ENCODE results near the gene ABCC1. TPM values are rescaled to one million over a fixed set of nuclear protein-coding genes. Genes with fewer than 3 reads are reported as not detected.

ABCC1 gene
- total RNA-seq, 4 donors from 2014 or later = 12.1 to 39.2 (median 18.6) TPM

- DNase-seq = no peak
- H3K36me3 ChIP-seq = no peaks in the 10 kb centered on the region
- H3K27me3 ChIP-seq = no peaks in the 10 kb centered on the region
- no peaks in the 10 kb centered on the region for H3K9me3 ChIP-seq
- no peak for TF ChIP-seq CTCF (IDR thresholded peaks at IDR 0.05)
- no peak overlapping the region for H3K27ac ChIP-seq
- H3K4me3 ChIP-seq = no peak overlapping the region
- intact Hi-C loops (cut with DNase I; ENCODE audit: low total_unique reads) = no loop called here
- no peaks in the 10 kb centered on the region for H3K4me1 ChIP-seq
Measured at GRCh38 chr16:16143038-16143763, 193.8 kb downstream of the ABCC1 start.

DNA sequence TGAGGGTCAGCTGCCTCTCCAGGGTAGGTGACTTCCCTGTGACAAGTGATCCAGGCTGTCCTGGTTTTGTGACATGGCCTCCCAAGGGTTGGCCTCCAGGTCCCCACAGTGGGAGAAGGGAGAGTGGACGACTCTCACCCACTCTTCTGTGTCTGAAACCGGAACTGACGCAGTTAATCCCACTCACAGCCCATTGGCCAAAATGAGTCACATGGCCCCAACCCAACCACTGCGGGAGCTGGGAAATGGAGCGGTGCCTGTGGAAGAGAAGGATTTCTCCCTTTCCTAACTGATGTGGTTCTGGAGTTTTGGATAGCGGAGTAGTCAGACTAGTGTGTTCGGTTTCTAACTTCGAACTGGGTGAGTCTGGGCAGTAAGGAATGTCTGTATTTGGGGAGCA is 194.5 kb downstream of the ABCC1 start:
- no peaks in the 10 kb centered on the region for H3K9me3 ChIP-seq
- no peaks in the 10 kb centered on the region for H3K27me3 ChIP-seq
- TF ChIP-seq CTCF (IDR thresholded peaks at IDR 0.05) (no peak), POLR2A (IDR thresholded peaks at IDR 0.05) (no peak)
- DNase-seq = no peak
- H3K4me3 ChIP-seq = no peak overlapping the region
- H3K36me3 ChIP-seq = no peaks in the 10 kb centered on the region
- H3K4me1 ChIP-seq = no peaks in the 10 kb centered on the region
- intact Hi-C loops (cut with DNase I; ENCODE audit: low total_unique reads) = no loop called here
- no peak overlapping the region for H3K27ac ChIP-seq

DNA sequence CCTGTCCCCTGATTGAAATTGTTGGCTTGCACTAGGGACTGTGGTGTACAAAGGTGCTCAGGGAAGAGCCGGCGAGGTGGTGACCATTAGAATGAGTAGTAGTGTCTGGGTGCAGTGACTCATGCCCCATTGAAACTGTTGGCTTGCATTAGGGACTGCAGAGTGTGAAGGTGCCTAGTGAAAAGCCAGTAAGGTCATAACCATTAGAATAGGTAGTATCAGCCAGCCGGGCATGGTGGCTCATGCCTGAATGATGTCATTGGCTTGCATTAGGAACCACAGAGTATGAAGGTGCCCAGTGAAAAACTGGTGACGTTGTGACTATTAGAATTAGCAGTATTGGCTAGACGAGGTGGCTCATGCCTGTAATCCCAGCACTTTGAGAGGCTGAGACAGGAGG is 195.0 kb downstream of the ABCC1 start:
- no peaks in the 10 kb centered on the region for H3K36me3 ChIP-seq
- no peaks in the 10 kb centered on the region for H3K27me3 ChIP-seq
- no peaks in the 10 kb centered on the region for H3K9me3 ChIP-seq
- no peaks in the 10 kb centered on the region for H3K4me1 ChIP-seq
- intact Hi-C loops (cut with DNase I; ENCODE audit: low total_unique reads) = no loop called here
- DNase-seq = no peak
- H3K4me3 ChIP-seq = no peak overlapping the region
- no peak overlapping the region for H3K27ac ChIP-seq
- TF ChIP-seq POLR2A (IDR thresholded peaks at IDR 0.05) = no peak
- TF ChIP-seq CTCF (IDR thresholded peaks at IDR 0.05) = no peak

DNA sequence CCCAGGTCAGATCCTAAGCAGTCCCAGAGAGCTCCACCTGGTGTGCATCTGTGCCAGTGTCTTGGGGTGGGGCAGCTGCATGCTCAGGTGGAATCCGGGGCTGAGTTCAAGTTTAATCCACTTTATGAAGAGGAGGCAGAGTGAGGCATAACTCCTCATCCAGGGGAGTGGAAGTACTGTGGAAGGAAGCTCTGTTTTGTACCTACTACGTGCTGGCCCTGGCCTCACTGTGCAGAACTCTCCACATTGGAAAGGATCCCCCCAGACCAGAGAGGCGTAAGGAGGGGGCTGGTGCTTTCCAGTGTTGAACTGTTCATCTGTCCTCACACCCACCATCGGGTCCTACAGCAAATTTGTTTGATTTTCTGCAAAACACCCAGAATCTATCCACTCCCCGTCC is 195.9 kb downstream of the ABCC1 start:
- Histone ChIP-seq H3K27ac (no peak overlapping the region), H3K4me1 (no peaks in the 10 kb centered on the region), H3K27me3 (no peaks in the 10 kb centered on the region), H3K36me3 (no peaks in the 10 kb centered on the region), H3K4me3 (no peak overlapping the region), H3K9me3 (no peaks in the 10 kb centered on the region)
- no peak for TF ChIP-seq CTCF (IDR thresholded peaks at IDR 0.05)
- no peak for TF ChIP-seq POLR2A (IDR thresholded peaks at IDR 0.05)
- DNase-seq = no peak
- intact Hi-C loops (cut with DNase I; ENCODE audit: low total_unique reads) = no loop called here

DNA sequence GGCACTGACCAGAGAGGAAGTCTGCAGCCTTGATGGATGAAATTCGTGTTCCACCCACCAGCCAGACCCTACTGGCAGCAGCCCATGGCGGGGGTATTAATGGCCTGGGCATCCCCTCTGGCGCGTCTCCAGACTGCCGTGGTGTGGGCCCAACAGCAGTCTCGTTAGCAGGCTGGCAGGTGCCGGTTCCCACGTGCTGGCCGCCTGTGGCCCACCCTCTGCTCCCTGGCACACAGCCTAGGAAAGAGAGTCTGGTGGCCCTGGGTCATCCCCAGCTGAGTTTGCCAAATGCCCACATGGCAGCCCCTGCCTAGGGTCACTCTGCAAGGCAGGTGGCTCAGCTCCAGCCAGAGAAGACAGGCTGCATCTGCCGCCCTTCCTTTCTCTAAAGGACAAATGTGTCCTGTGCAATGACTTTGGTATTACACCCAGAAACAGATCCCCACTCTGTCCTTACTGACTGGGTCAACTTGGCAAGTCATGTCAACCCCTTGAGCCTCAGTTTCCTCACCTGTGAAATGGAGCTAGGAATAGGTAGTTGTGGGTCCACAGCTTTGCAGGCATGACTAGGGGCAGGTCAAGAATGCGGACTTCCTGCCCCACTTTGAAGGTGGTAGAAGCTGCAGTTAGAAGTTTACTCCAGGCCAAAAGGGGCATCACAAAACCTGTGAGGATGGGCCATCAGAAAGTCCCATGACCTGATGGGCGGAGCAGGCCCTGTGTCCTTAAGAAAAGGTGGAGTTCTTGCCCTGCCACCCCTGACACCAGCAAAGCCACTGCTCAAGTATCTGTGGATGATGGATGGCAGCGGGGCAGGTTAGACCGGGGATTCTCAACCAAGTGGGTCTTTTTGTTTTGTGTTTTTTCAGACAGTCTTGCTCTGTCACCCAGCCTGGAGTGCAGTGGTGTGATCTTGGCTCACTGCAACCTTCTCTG is 197.2 kb downstream of the ABCC1 start:
- no peak for DNase-seq

More for the DNA sequence above, 197.2 kb downstream of the ABCC1 start:
- no peak for TF ChIP-seq CTCF (IDR thresholded peaks at IDR 0.05)
- TF ChIP-seq POLR2A (IDR thresholded peaks at IDR 0.05) = no peak
- no peaks in the 10 kb centered on the region for H3K27me3 ChIP-seq
- no peaks in the 10 kb centered on the region for H3K36me3 ChIP-seq
- H3K27ac ChIP-seq = no peak overlapping the region
- no peaks in the 10 kb centered on the region for H3K9me3 ChIP-seq
- H3K4me3 ChIP-seq = no peak overlapping the region
- peaks cover 0 to 3% of the 10 kb centered on the region in 2 donors for H3K4me1 ChIP-seq
- intact Hi-C loops (cut with DNase I; ENCODE audit: low total_unique reads) = no loop called here
